Activated gamma-delta T cell treated with anti-CD3 and anti-CD28 coated beads, Interleukin-2, amount 50 U/mL, for 16 hours (primary cell): ENCODE measurements around the gene GPR84.

Experiments
- DNase-seq: peaks from one replicate; pipeline ENCODE4 v3.0.0-alpha.2; 2020; ENCODE audit warnings: low read depth

The GPR84 gene

DNA sequence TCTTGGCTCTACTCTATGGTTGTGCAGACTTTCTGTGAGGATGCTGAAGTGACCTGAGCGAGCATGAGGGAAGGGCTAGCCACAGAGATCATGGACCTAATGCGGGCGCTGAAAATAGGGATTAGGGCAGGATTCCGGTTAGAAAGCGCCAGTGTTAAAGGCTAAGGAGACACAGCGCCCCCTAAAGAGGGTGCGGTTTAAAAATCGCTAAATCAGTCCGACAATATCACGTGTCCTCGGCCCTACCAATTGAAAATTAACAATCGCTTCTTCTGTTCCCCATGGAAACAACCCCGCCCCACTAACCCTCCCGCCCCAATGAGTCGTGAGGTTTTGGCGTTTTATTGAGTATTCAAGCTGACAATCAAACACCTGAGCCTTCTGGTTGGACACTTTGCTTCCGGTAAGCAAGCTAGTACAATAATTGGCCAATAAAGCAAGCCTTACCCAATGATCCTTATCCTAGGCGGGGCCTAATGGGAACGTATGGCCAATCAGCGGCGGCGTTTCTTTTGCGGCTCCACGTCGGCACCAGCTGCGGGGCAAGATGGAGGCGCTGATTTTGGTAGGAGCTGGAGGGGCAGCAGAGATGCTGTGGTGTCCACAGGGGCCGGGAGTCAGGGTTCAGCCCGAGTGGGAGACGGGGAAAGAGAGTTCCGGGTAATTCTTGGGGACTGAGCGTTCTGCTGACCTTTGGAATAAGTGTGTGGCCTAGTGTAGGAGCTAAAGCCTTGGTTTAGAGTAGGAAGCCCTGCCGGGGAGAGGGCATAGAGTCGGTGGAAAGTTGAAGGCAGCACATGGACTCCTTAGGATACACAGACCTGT is 39.5 kb downstream of the GPR84 start, which contains the start of gene COPZ1:
TSS of gene COPZ1 (plus strand) at position 515 of the 825 bp plus-strand sequence. CDS start at position 548, 33 bp downstream.
- DNase-seq: peak; percentile 88

DNA sequence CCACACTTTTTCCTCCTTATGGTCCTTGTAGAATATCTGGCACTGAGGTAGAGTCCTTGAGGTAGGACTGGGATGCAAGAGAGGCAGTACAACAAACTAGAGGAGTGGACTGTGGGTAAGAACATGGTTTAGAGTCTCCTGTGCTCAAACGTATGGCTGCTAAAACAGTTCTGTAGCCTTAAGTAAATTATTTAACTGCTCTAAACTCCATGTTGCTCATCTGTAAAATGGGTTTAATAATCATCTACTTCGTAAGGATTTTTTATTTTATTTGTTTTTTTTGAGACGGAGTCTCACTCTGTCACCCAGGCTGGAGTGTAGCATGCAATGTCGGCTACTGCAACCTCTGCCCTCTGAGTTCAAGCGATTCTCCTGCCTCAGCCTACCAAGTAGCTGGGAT is 42.9 kb downstream of the GPR84 start:
- no peak for DNase-seq
